CD4-positive, alpha-beta T cell treated with Interleukin-17A for 1 hour (primary cell): Measurements from ENCODE around the gene DIO2.

Source experiments
- DNase-seq: peaks from one replicate; pipeline ENCODE4 v3.0.0-alpha.2; 2020

DIO2 gene

GRCh38 chr14:80211153-80212022 is at the start of gene DIO2:
DIO2 (minus strand) TSS chr14:80211504; CDS start chr14:80211472, 32 bp downstream.
- no peak for DNase-seq

- no peak for DNase-seq
Observed at GRCh38 chr14:80260645-80261044, 49.3 kb upstream of the DIO2 start.

- no peak for DNase-seq
Observed at GRCh38 chr14:80239631-80240030, 28.3 kb upstream of the DIO2 start.

GRCh38 chr14:80237143-80237542 is 25.8 kb upstream of the DIO2 start:
- DNase-seq: no peak

GRCh38 chr14:80233470-80234089 is 22.3 kb upstream of the DIO2 start:
- DNase-seq: no peak

GRCh38 chr14:80231702-80232101 is 20.4 kb upstream of the DIO2 start:
- no peak for DNase-seq

GRCh38 chr14:80223696-80224465 is 12.6 kb upstream of the DIO2 start:
- no peak for DNase-seq

- DNase-seq: no peak
Observed at GRCh38 chr14:80216818-80217217, 5.5 kb upstream of the DIO2 start.

GRCh38 chr14:80215756-80216581 is 4.7 kb upstream of the DIO2 start:
- DNase-seq: no peak

GRCh38 chr14:80215081-80215480 is 3.8 kb upstream of the DIO2 start:
- no peak for DNase-seq

- no peak for DNase-seq
Observed at GRCh38 chr14:80213602-80214001, 2.3 kb upstream of the DIO2 start.

GRCh38 chr14:80212023-80212397 is 706 bp upstream of the DIO2 start:
- no peak for DNase-seq

- DNase-seq: no peak
Observed at GRCh38 chr14:80208461-80208860, 2.8 kb downstream of the DIO2 start.

- DNase-seq: no peak
Observed at GRCh38 chr14:80206351-80207080, 4.8 kb downstream of the DIO2 start.

GRCh38 chr14:80202888-80203562 is 8.3 kb downstream of the DIO2 start:
- DNase-seq: no peak

GRCh38 chr14:80200093-80200492 is 11.2 kb downstream of the DIO2 start:
- no peak for DNase-seq

GRCh38 chr14:80188571-80188970 is 22.7 kb downstream of the DIO2 start:
- no peak for DNase-seq

- DNase-seq: no peak
Observed at GRCh38 chr14:80186301-80186800, 25.0 kb downstream of the DIO2 start.

GRCh38 chr14:80176893-80177292 is 34.4 kb downstream of the DIO2 start:
- DNase-seq: no peak

- DNase-seq: no peak
Observed at GRCh38 chr14:80172375-80173051, 38.8 kb downstream of the DIO2 start.
